H9 (cell line): ENCODE data around the gene MSI1. TPM values are rescaled to one million over a fixed set of nuclear protein-coding genes. Genes with fewer than 3 reads are reported as not detected.

Experiments used
- DNase-seq: peaks from one replicate; pipeline ENCODE4 v3.0.0-alpha.2; 2017
- H2AFZ ChIP-seq: one replicate; pipeline ENCODE4 v1.6.1; 2013; ENCODE audit warnings: mild to moderate bottlenecking, low read length, control low read depth, moderate library complexity
- H2AK5ac ChIP-seq: 2 replicates; pipeline ENCODE4 v1.6.1; 2013; ENCODE audit warnings: low read length, control low read depth, mixed read lengths; ENCODE audit not compliant: insufficient read length
- H2BK120ac ChIP-seq: one replicate; pipeline ENCODE4 v1.6.1; 2013; ENCODE audit warnings: low read depth, mild to moderate bottlenecking, low read length, control low read depth, inconsistent platforms; ENCODE audit not compliant: poor library complexity, severe bottlenecking
- H2BK12ac ChIP-seq: 2 replicates; pipeline ENCODE4 v1.6.1; 2013; ENCODE audit warnings: low read length, control low read depth, mixed read lengths, low read depth; ENCODE audit not compliant: insufficient read length
- H2BK15ac ChIP-seq: 2 replicates; pipeline ENCODE4 v1.6.1; 2013; ENCODE audit warnings: low read depth, low read length, control low read depth
- H2BK20ac ChIP-seq: one replicate; pipeline ENCODE4 v1.6.1; 2013; ENCODE audit warnings: low read depth, mild to moderate bottlenecking, low read length, control low read depth, inconsistent platforms; ENCODE audit not compliant: poor library complexity, severe bottlenecking
- H2BK5ac ChIP-seq: 2 replicates; pipeline ENCODE4 v1.6.1; 2013; ENCODE audit warnings: low read length, control low read depth, mixed read lengths; ENCODE audit not compliant: insufficient read length
- H3K14ac ChIP-seq: 2 replicates; pipeline ENCODE4 v1.6.1; 2013; ENCODE audit warnings: low read length, control low read depth; ENCODE audit not compliant: insufficient read depth
- H3K18ac ChIP-seq: 2 replicates; pipeline ENCODE4 v1.6.1; 2013; ENCODE audit warnings: low read depth, mild to moderate bottlenecking, mixed read lengths, low read length, control low read depth; ENCODE audit not compliant: insufficient read length
- H3K23ac ChIP-seq: 2 replicates; pipeline ENCODE4 v1.6.1; 2013; ENCODE audit warnings: low read length, control low read depth, mixed read lengths, low read depth; ENCODE audit not compliant: insufficient read length
- H3K23me2 ChIP-seq: 2 replicates; pipeline ENCODE4 v1.6.1; 2013; ENCODE audit warnings: low read depth, mild to moderate bottlenecking, mixed read lengths, low read length, control low read depth; ENCODE audit not compliant: insufficient read length, poor library complexity, severe bottlenecking
- H3K27ac ChIP-seq: 2 replicates; pipeline ENCODE4 v1.5.1; 2013; ENCODE audit warnings: low read length, control low read depth, mixed read lengths, low read depth; ENCODE audit not compliant: insufficient read length
- H3K27me3 ChIP-seq: 2 replicates; pipeline ENCODE4 v1.6.1; 2013; ENCODE audit warnings: low read length, control low read depth, inconsistent platforms; ENCODE audit not compliant: insufficient read depth
- H3K4ac ChIP-seq: 2 replicates; pipeline ENCODE4 v1.6.1; 2013; ENCODE audit warnings: low read depth, mild to moderate bottlenecking, control low read depth, inconsistent platforms, low read length, moderate library complexity
- H3K4me1 ChIP-seq: 2 replicates; pipeline ENCODE4 v1.6.1; 2013; ENCODE audit warnings: low read length, control low read depth, inconsistent platforms; ENCODE audit not compliant: insufficient read depth
- H3K4me2 ChIP-seq: 2 replicates; pipeline ENCODE4 v1.6.1; 2013; ENCODE audit warnings: low read length, control low read depth, mixed read lengths; ENCODE audit not compliant: insufficient read length, insufficient read depth
- H3K56ac ChIP-seq: 2 replicates; pipeline ENCODE4 v1.6.1; 2013; ENCODE audit warnings: low read depth, mild to moderate bottlenecking, mixed read lengths, low read length, control low read depth; ENCODE audit not compliant: insufficient read length
- H3K79me1 ChIP-seq: 2 replicates; pipeline ENCODE4 v1.6.1; 2013; ENCODE audit warnings: low read depth, mild to moderate bottlenecking, moderate library complexity, low read length, control low read depth, inconsistent platforms; ENCODE audit not compliant: insufficient read depth, poor library complexity, severe bottlenecking
- H3K79me2 ChIP-seq: 2 replicates; pipeline ENCODE4 v1.6.1; 2013; ENCODE audit warnings: low read length, control low read depth, inconsistent platforms; ENCODE audit not compliant: insufficient read depth
- H3K9ac ChIP-seq: 2 replicates; pipeline ENCODE4 v1.6.1; 2013; ENCODE audit warnings: low read length, control low read depth, mixed read lengths; ENCODE audit not compliant: insufficient read length; ENCODE audit errors: extremely low read depth
- H3K9me3 ChIP-seq: one replicate; pipeline ENCODE4 v1.6.1; 2013; ENCODE audit warnings: low read depth, low read length, inconsistent platforms; ENCODE audit not compliant: control insufficient read depth
- H3T11ph ChIP-seq: one replicate; pipeline ENCODE4 v1.6.1; 2013; ENCODE audit warnings: mild to moderate bottlenecking, low read length, control low read depth, inconsistent platforms
- H4K20me1 ChIP-seq: one replicate; pipeline ENCODE4 v1.6.1; 2013; ENCODE audit not compliant: control insufficient read depth, insufficient read length, insufficient read depth
- H4K5ac ChIP-seq: 2 replicates; pipeline ENCODE4 v1.6.1; 2013; ENCODE audit warnings: low read depth, mild to moderate bottlenecking, mixed read lengths, low read length, control low read depth; ENCODE audit not compliant: insufficient read length
- H4K8ac ChIP-seq: replicated peaks from 2 replicates; pipeline ENCODE4 v1.6.1; 2013; ENCODE audit warnings: low read length, control low read depth, mixed read lengths, low read depth; ENCODE audit not compliant: insufficient read length
- H4K91ac ChIP-seq: 2 replicates; pipeline ENCODE4 v1.6.1; 2013; ENCODE audit warnings: low read depth, mild to moderate bottlenecking, moderate library complexity, mixed read lengths, low read length, control low read depth; ENCODE audit not compliant: insufficient read length
- H3K27ac Mint-ChIP-seq, 3 experiments: 2 replicates in 2 of 3; 3 replicates in 1 of 3; pipeline ENCODE4 v1.8.0; 2020 to 2021; ENCODE audit warnings: mixed read lengths in 3 of 3, mild to moderate bottlenecking in 1 of 3, moderate library complexity in 1 of 3
- H3K27me3 Mint-ChIP-seq: 2 replicates; pipeline ENCODE4 v1.8.0; 2021; ENCODE audit warnings: low read depth, mild to moderate bottlenecking, moderate library complexity, mixed read lengths
- H3K36me3 Mint-ChIP-seq, 3 experiments: 2 replicates in 2 of 3; 3 replicates in 1 of 3; pipeline ENCODE4 v1.8.0; 2020 to 2021; ENCODE audit warnings: low read depth in 3 of 3, mixed read lengths in 3 of 3; ENCODE audit not compliant: insufficient read depth in 1 of 3
- H3K4me1 Mint-ChIP-seq, 2 experiments: 2 replicates each; pipeline ENCODE4 v1.8.0; 2020; ENCODE audit warnings: mixed read lengths in 2 of 2
- H3K4me3 Mint-ChIP-seq, 2 experiments: 2 replicates in 1 of 2; 3 replicates in 1 of 2; pipeline ENCODE4 v1.8.0; 2020 to 2021; ENCODE audit warnings: mild to moderate bottlenecking in 2 of 2, mixed read lengths in 2 of 2, moderate library complexity in 1 of 2
- H3K9me3 Mint-ChIP-seq, 2 experiments: 2 replicates in 1 of 2; 3 replicates in 1 of 2; pipeline ENCODE4 v1.8.0; 2020; ENCODE audit warnings: mild to moderate bottlenecking in 2 of 2, mixed read lengths in 2 of 2, moderate library complexity in 1 of 2
- CTCF ChIP-seq: fragments of 200-600 bp; sonication (generic); conservative IDR thresholded peaks from 3 replicates; pipeline ENCODE4 v1.8.0; 2021; ENCODE audit warnings: antibody characterized with exemption, mild to moderate bottlenecking
- WGBS: extraction: QIAGEN DNeasy Blood & Tissue Kit; methylation state at CpG from one replicate; pipeline ENCODE4 v1.1.7; 2013; ENCODE audit warnings: missing lambda C conversion rate, low lambda C conversion rate, mixed read lengths; ENCODE audit not compliant: insufficient read length; ENCODE audit errors: extremely low coverage; 5-methylcytosine and 5-hydroxymethylcytosine counted together
- total RNA-seq: library from RNA; stranded (reverse); gene quantifications from 2 replicates; pipeline ENCODE4 v1.2.1, GENCODE V29; 2021

The MSI1 gene
- total RNA-seq, 1 experiment from 2014 or later: 91.5 TPM

DNA sequence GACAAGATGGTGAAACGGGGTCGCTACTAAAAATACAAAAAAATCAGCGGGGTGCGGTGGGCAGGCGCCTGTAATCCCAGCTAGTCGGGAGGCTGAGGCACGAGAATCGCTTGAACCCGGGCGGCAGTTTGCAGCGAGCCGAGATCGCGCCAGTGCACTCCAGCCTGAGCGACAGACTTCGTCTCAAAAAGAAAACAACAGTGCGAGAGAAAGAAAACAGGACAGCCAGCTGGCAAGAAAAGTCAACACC is 76.6 kb downstream of the MSI1 start:
- H3K4me1 Mint-ChIP-seq: peaks cover 7 to 9% of the 10 kb centered on the region in 2 experiments
- Histone ChIP-seq H3K14ac (peak overlapping the region; percentile 56; the same call in 1 of the 2 replicates), H3K56ac (peak overlapping the region; percentile 99), H4K91ac (no peak overlapping the region), H3K23me2 (peaks cover 8% of the 10 kb centered on the region), H3K27me3 (no peaks in the 10 kb centered on the region), H3K27ac (peak overlapping the region; percentile 98), H2BK120ac (peak overlapping the region; percentile 15), H3T11ph (no peak overlapping the region), H2BK15ac (no peak overlapping the region), H3K18ac (peak overlapping the region; percentile 77), H4K5ac (peak overlapping the region; percentile 100), H2BK20ac (no peak overlapping the region), H3K9ac (peak overlapping the region; percentile 97), H3K79me1 (no peaks in the 10 kb centered on the region), H2BK5ac (no peak overlapping the region), H2AK5ac (no peak overlapping the region), H4K8ac (peak overlapping the region; percentile 100), H3K23ac (no peak overlapping the region), H3K4me1 (no peaks in the 10 kb centered on the region), H3K4ac (no peak overlapping the region), H3K9me3 (no peaks in the 10 kb centered on the region), H3K79me2 (no peaks in the 10 kb centered on the region), H4K20me1 (no peaks in the 10 kb centered on the region), H2BK12ac (no peak overlapping the region), H2AFZ (no peak overlapping the region), H3K4me2 (peak overlapping the region; percentile 52)
- H3K36me3 Mint-ChIP-seq: no peaks in the 10 kb centered on the region
- H3K27me3 Mint-ChIP-seq: no peaks in the 10 kb centered on the region
- H3K9me3 Mint-ChIP-seq: no peaks in the 10 kb centered on the region; a peak in 1 of 5 replicates
- TF ChIP-seq CTCF: no peak
- no peak overlapping the region for H3K4me3 Mint-ChIP-seq
- no peak for DNase-seq
- no peak overlapping the region for H3K27ac Mint-ChIP-seq
- WGBS: no CpG with 5 or more reads among the region's 17 CpGs

Other genes starting within 250 kb of the MSI1 start
- gene GCN1, start 174.4 kb downstream of the MSI1 start, total RNA-seq: 125 and 137 TPM in 2 replicates
- 2,950 and 3,019 TPM in 2 replicates for gene RPLP0, start 168.1 kb downstream of the MSI1 start, total RNA-seq
- gene PXN, start 103.4 kb downstream of the MSI1 start, total RNA-seq: 88.9 and 92.8 TPM in 2 replicates
- gene RNU4-2, start 77.3 kb downstream of the MSI1 start, total RNA-seq: 2,441 and 2,702 TPM in 2 replicates
- gene RNU4-1, start 75.9 kb downstream of the MSI1 start, total RNA-seq: 3,262 and 3,277 TPM in 2 replicates
- gene SIRT4, start 66.8 kb downstream of the MSI1 start, total RNA-seq: 1.4 and 2.1 TPM in 2 replicates
- not detected in 2 replicates for gene PLA2G1B, start 41.4 kb downstream of the MSI1 start, total RNA-seq
- gene COX6A1, start 68.9 kb upstream of the MSI1 start, total RNA-seq: 415 and 425 TPM in 2 replicates
- 70.4 and 77.9 TPM in 2 replicates for gene TRIAP1, start 77.2 kb upstream of the MSI1 start, total RNA-seq
- gene GATC, start 77.3 kb upstream of the MSI1 start, total RNA-seq: 25.9 and 38.5 TPM in 2 replicates
- 302 and 306 TPM in 2 replicates for gene SRSF9, start 100.6 kb upstream of the MSI1 start, total RNA-seq
- gene DYNLL1, start 126.9 kb upstream of the MSI1 start, total RNA-seq: 618 and 638 TPM in 2 replicates
- gene COQ5, start 160.0 kb upstream of the MSI1 start, total RNA-seq: 31.3 and 34.8 TPM in 2 replicates
- 153 and 157 TPM in 2 replicates for gene RNF10, start 165.2 kb upstream of the MSI1 start, total RNA-seq
- 64.0 and 65.8 TPM in 2 replicates for gene POP5, start 212.2 kb upstream of the MSI1 start, total RNA-seq